Stimulated activated CD4-positive, alpha-beta T cell treated with anti-CD3 and anti-CD28 coated beads, TNF-alpha, amount 100 ng/mL, for 48 hours (primary cell): ENCODE data around the gene SLC26A8.
"Not testable (repeated sequence)": the region's sequence is repeated elsewhere in the genome, so short reads cannot be mapped to it uniquely, and the experiment has no call there.

Experiments
- DNase-seq, 3 donors: peaks; one replicate each; pipeline ENCODE4 v3.0.0-alpha.2; 2020; ENCODE audit warnings: low read depth in 3 of 3

Gene SLC26A8

DNA sequence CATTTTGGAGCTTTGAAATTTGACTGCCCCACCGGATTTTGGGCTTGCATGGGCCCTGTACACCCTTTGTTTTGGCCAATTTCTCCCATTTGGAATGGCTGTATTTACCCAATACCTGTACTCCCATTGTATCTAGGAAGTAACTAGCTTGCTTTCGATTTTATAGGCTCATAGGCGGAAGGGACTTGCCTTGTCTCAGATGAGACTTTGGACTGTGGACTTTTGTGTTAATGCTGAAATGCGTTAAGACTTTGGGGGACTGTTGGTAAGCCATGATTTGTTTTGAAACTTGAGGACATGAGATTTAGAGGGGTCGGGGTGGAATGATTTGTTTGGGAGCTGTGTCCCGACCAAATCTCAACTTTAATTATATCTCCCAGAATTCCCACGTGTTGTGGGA is 83.3 kb downstream of the SLC26A8 start:
- DNase-seq = not testable (repeated sequence)

DNA sequence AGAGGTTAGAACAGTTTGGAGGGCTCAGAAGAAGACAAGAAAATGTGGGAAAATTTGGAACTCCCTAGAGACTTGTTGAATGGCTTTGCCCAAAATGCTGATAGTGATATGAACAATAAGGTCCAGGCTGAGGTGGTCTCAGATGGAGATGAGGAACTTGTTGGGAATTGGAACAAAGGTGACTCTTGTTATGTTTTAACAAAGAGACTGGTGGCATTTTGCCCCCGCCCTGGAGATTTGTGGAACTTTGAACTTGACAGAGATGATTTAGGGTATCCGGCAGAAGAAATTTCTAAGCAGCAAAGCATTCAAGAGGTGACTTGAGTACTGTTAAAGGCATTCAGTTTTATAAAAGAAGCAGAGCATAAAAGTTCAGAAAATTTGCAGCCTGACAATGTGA is 84.4 kb downstream of the SLC26A8 start:
- not testable (repeated sequence) for DNase-seq

DNA sequence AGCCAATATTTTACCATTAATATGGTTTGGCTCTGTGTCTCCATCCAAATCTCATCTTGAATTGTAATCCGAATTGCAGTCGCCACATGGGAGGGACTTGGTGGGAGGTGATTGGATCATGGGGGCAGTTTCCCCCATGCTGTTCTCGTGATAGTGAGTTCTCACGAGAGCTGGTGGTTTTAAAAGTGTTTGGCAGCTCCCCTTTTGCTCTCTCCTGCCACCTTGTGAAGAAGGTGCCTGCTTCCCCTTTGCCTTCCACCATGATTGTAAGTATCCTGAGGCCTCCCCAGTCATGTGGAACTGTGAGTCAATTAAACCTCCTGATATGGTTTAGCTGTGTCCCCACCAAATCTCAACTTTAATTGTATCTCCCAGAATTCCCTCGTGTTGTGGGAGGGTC is 85.2 kb downstream of the SLC26A8 start:
- DNase-seq = not testable (repeated sequence)

DNA sequence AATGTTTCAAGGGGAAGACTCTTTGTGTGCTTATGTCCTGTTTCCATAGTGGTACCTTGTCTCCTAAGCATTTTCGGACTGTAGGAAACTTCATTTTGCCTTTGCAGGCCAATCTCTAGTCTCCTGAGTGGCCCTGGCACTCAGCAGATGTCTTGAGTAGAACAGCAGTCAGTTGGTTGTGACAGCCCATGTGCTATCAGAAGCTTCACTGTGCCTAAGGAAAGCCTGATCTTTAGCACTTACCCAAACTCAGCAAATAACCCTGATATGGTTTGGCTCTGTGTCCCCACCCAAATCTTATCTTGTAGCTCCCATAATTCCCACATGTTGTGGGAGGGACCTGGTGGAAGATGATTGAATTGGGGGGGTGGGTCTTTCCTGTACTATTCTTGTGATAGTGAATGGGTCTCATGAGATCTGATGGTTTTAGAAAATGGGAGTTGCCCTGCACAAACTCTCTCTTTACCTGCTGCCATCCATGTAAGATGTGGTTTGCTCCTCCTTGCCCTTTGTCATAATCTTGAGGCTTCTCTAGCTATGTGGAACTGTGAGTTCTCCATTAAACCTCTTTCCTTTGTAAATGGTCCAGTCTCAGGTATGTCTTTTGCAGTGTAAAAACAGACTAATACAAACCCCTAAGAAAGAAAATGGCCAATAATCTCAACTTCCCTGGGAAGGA is 87.6 kb downstream of the SLC26A8 start:
- no peak for DNase-seq

DNA sequence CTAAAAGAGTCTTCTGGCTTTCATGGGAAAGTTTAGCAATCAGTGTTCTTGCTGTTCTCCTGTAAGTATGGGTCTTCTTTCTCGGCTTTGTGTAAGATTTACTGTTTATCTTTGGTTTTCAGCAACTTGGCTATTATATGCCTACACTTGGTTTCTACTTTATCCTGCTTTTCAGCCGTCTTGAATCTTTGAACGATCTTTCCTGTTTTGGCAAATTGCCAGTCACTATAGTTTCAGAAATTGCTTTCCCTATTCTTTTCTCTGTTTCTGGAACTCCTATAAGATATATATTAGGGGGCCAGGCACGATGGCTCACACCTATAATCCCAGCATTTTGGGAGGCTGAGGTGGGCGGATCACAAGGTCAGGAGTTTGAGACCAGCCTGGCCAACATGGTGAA is 89.0 kb downstream of the SLC26A8 start:
- no peak for DNase-seq

DNA sequence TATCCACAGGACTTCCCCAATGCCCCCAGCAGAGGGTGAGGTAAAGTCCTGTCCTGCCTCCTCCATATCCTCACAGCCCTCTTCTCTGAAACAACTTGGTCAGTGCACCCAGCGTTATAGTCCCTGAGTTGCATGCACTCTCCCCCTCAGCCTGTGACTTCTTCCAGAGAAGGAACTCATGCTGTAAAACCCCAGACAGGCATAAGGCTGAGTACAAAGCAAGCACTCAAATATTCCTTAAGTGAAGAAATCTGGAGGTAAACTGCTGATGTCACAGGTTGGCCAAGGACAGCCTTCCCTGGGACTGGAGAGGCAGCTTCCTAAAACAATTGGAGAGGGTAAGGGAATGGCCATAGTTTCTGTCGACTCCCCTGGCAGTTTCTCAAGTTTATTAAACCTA is 90.6 kb downstream of the SLC26A8 start:
- DNase-seq = no peak

DNA sequence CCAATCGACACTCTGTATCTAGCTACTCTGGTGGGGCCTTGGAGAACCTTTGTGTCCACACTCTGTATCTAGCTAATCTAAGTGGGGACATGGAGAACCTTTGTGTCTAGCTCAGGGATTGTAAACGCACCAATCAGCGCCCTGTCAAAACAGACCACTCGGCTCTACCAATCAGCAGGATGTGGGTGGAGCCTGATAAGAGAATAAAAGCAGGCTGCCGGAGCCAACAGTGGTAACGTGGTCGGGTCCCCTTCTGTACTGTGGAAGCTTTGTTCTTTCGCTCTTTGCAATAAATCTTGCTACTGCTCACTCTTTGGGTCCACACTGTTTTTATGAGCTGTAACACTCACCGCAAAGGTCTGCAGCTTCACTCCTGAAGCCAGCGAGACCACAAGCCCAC is 92.6 kb downstream of the SLC26A8 start:
- DNase-seq = not testable (repeated sequence)

DNA sequence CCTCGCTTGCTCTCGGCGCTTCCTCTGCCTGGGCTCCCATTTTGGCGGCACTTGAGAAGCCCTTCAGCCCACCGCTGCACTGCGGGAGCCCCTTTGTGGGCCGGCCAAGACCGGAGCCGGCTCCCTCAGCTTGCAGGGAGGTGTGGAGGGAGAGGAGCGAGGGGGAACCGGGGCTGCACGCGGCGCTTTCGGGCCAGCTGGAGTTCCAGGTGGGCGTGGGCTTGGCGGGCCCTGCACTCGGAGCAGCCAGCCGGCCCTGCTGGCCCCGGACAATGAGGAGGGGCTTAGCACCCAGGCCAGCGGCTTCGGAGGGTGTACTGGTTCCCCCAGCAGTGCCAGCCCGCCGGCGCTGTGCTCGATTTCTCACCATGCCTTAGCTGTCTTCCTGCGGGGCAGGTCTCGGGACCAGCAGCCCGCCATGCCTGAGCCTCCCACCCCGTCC is 93.3 kb downstream of the SLC26A8 start:
- no peak for DNase-seq

DNA sequence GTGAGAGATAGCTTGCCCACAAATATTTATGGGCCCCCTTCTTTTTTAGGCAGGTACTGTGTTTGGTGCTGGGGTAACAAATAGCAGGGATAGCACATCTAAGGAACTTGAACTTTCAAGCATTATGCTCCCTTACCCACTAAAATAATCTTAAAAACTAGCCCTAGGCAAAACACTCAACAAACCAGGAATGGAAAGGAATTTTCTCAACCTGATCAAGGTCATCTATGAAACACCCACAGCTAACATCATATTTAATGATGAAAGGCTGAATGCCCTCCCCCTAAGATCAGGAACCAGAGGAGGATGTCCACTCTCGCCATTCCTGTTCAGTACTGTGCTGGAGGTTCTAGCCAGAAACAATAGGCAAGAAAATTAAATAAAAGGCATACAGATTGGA is 94.8 kb downstream of the SLC26A8 start:
- DNase-seq = no peak

DNA sequence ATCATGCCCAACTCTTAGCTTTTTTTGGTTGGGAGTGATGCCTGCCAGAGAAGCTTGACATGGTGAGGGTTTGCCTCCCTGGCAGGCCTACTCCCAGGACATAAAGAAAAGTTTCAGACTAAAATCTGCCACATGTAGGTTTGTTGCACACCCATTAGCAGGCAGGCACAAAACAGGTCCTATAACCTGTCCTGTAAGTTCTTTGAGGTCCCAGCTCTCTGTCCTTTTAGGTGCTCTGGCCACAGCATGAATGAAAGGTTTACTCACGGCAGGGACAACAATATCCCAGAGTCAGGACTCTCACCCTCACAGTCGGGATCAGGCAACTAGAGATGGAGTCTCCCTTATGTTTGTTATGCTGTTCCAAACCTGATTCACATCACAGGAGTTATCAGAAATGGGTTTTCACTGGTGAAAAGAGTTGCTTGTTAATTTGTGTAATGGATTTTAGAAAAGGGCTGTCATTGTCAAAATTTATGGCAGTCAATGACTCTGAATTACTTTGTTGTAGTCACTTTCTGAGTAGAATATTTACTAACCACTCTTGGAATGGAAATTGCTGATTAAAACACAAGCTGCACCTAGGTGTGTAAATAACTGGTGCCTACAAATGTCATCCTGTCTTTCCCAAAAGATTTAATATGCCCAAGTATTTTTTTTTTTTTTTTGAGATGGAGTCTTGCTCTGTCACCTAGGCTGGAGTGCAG is 97.8 kb downstream of the SLC26A8 start:
- no peak for DNase-seq

DNA sequence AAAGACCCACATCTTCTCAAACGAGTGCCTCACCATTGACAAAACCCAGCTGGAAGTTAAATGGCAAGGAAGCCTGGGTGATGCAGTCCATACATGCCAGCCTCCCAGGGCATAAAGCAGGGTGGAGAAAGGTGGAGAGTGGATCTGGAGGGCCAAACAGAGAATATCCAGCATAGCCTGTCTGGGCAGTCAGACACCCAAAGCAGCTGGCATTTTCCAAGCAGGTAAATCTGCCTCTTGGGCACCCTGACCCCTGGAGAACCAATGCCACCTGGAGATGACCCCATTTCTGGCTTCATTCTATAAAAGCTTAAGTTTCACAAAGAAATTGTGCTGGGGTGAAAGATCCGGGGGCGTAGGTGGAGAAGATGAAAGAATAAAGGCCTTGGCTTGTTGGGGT is 98.5 kb downstream of the SLC26A8 start:
- DNase-seq = no peak

DNA sequence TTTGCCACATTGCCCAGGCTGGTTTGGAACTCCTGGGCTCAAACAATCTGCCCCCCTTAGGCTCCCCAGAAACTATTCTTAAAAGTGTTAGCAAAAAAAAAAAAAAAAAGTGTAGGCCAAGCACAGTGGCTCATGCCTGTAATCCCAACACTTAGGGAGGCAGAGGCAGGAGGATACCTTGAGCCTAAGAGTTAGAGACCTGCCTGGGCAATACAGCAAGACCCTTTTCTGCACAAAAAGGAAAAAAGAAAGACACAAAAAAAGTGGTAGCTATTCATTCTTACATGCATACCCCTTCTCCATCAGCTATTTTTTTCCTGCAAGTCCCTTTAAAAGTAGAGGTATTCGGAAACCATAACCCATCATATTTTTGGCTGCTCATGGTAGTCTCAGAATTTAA is 100.3 kb downstream of the SLC26A8 start:
- DNase-seq = no peak

DNA sequence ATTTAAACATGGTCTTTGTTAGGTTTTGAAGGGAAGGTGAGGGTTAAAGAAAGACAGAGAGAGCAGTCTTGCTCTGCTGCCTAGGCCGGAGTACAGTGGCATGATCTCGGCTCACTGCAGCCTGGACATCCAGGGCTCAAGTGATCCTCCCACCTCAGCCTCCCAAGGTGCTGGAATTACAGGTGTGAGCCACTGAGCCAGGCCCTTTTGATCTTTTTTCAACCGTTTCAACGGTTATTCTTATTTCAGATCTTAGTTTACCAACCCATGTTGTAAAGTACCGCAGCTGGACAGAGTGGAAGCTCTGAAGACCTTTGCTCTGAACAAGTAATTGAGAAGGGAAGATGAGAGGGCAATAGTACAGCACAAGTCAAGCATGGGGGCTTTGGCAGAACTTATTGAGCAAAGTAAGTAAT is 102.3 kb downstream of the SLC26A8 start:
- DNase-seq = no peak

DNA sequence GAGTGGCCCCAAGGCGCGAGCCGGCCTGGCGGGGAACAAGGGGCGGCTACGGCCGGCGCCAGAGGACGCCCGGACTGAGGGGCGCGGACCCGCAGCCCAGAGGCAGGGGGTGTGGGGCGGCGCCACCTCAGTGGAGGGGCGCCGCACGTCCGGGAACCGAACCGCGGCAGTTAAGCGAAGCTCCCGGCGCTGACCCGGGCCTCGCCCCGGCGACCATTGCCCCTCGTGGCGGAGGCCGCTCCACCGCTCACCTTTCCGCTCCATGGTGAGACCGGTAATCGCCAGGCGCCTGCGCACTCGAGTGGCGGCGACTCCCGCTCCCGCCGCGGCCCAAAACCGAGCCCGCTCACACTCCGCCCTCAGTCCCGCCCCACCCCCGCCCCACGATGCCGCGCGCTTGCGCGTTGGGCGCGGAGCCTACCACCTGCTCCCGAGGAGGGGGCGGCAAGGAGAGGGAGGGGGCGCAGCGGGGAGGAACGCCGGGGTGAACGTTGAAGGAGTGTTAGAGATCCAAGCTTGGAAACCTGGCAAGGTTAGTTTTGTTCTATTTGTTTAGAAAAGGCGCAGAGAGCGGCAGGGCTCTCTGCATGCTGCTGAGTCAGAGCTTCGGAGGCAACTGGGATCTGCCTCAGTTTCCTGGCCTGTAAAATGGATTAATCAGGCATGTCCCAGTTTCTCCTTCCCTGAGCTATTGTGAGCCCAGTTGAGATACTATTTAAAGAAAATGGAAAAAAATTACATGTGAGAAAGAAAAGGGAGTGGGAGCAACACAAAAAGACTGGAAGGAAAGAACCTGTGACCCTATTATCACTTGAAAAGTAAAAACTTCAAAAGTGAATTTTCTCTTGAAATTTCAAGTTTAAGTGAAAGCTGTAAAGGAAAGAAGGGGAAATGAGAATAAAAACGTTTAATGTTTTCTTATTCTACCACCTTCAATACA is 103.4 kb downstream of the SLC26A8 start, which contains the start of gene SRPK1:
SRPK1 (minus strand) TSS at position 306 of the 940 bp plus-strand sequence; CDS start at position 264, 42 bp downstream.
- DNase-seq = peak; percentile 79 to 85 (median 82)

DNA sequence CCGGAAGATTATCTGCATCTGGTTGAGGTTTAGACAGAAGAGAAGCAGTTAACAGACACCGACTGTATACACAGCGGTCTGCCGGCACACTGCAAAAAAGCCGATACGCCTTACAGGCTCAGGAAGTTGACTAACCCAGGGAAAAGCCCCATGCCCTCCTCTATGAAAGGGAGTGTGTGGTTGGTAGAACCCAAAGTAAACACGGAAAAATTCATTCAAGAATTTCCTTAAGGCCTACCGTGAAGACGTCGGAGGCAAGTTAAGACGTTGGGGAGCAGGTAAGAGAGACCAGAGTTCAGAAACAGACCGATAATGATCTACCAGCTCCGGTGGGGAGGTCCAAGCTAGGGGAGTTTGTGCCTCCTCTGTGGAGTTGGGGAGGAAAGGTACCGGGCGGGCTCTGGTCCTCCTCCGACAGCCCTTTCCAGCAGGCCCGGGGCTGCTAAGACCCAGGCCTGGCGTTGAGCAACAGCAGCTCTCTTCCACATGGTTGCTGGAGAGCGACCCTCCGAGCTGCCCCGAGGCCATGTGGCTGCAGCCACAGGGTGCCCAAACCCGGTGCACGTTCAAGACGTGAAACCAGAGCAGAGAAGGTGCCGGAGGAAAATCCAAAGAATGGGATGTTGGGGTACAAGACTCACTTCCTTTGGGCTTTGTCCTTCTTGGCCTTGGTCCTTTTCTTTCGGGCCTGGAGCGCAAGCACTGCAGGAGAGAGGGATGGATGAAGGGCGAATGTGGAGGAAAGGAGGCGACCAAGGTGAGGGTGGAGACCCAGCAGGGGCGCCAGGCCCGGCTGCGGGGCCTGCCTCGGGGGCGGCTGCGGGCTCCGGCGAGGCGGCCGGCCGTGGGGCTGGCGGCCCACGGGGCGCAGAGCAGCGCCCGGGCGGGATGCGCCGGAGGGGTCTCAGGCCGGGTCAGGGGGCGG is 104.4 kb downstream of the SLC26A8 start:
- peak; percentile 18 to 37 (median 33) for DNase-seq

DNA sequence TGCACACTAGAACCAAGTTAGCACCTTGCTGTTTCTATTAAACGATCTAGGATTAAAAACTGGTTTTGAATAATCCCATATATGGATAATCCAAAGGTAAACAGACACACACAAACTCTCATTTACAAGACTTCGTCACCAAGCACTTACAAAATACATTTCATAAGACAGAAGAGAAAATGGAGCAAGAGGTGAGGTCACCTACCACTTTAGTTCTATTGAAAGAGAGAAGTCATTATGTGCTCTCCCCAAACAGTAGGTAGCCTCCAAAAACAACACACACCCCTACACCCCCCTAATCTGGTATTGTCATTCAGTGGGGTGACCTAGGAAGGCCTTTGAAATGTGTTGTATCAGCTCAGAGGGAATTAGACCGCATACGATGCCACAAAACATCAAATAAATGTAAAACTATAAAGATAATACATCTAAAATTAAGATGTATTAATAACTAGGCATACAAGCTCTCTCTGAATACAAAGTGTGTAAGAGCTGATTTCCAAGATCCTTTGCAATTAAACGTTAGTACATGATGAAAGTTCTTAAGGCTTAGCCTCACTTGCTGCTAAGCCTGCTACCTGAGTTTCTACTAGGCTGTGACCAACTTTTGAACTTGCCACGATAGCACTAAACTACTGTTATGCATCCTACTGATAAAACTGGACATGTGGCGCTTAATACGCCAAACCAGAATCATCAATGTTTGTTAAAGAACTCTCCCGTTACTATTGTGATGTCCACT is 105.2 kb downstream of the SLC26A8 start:
- DNase-seq = no peak

DNA sequence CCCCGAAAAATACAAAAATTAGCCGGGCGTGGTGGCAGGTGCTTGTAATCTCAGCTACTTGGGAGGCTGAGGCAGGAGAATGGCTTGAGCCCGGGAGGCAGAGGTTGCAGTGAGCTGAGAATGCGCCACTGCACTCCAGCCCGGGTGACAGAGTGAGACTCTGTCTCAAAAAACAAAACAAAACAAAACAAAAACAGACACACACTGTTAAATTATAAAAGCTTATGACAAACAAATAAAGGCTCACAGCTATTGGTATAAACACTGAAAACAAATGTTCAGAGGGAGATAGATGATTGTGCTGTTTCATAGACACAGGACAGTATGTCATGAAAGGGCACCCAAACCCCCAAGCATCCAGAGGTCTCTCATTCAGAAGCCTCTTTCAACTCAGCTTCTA is 107.5 kb downstream of the SLC26A8 start:
- not testable (repeated sequence) for DNase-seq

DNA sequence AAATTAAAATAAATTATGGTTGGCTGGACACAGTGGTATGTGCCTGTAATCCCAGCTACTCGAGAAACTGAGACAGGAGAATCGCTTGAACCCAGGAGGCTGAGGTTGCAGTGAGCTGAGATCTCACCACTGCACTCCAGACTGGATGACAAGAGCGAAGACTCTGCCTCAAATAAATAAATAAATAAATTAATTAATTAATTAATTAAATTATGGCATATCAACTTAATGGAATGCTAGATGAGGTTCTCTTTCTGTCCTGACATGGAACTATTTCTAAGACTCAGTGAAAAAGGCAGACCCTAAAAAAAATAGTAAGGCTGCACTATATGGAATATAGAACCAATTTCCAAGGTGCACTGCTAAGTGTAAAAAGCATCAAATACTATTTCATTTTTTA is 108.4 kb downstream of the SLC26A8 start:
- no peak for DNase-seq

DNA sequence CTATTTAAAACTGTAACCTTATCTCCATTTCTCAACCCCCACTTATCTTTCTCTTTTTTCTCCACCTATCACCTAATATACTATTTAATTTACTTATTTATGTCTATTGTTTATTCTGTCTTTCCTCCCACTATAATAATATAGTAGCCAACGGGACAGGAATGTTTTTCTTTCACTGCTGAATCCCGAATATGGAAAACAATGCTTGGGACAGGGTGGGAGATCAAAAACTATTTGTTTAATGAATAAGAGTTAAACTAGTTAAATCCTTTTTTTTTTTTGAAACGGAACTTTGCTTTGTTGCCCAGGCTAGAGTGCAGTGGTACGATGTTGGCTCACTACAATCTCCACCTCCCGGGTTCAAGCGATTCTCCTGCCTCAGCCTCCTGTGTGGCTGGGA is 109.9 kb downstream of the SLC26A8 start:
- no peak for DNase-seq

DNA sequence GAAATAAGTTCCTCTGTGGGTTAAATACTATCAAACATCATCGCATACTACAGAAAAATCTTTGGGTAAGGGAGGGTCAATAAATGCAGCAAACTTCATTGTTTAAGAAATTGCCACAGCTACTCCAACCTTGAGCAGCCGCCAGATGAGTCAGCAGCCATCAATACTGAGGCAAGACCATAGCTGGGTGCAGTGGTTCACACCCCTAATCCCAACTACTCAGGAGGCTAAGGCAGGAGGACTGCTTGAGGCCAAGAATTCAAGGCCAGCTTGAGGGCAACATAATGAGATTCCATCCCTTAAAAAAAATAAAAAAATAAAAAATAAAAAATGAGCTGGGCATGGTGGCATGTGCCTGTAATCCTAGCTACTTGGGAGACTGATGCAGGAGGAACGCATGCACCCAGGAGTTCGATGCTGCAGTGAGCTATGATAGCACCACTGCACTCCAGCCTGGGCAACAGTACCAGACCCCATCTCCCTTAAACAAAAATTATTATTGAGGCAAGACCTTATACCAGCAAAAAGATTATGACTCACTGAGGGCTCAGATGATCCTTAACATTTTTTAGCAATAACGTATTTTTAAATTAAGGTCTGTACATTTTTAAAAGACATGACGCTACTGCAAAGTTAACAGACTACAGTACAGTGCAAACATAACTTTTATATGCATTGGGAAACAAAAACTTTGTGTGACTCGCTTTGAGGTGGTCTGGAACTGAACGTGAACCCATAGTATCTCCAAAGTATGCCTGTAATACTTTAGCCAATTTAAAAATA is 112.4 kb downstream of the SLC26A8 start:
- no peak for DNase-seq
